ENCODE data around the gene DOK7.

DOK7 gene

DNA sequence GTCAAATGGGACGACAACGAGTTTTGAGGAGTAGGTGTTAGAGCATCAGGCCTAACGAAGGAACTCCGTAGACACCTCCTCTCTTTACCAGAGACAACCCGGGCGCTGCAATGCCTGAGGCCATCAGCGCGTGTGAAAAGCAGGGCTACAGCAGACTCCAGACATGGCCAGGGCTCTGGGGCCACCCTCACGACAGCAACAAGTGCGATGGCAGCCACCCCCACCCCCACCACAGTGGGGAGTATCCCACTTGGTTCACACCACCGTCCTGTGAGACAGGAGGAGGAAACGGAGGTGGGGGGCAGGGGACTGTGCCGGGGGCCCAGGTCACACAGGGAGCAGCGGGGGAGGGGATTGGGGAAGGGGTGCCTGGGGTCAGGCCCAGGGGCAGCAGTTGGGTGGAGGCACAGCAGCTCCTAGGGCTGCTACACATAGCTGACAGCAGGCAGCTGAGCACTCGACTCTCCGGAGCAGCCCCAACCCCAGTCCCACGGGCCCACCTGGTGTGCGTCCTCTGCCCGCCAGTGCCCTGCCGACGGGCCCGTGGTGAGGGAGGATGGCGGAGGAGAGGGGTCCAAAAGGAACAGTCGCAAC lies 60.6 kb downstream of the DOK7 start:
- in situ Hi-C loops (cut with HindIII; ENCODE audit: low pct_ligation_motif_present, low sequenced_read_pairs), result no loop called here
- Histone ChIP-seq H3K36me3 (replicated peaks) (peaks cover 28% of the 10 kb centered on the region), H3K4me3 (ENCODE audit: low read depth, low read length) (no peak overlapping the region), H3K27ac (no peak overlapping the region), H3K27me3 (replicated peaks) (no peaks in the 10 kb centered on the region)
- TF ChIP-seq, protein P1, sequence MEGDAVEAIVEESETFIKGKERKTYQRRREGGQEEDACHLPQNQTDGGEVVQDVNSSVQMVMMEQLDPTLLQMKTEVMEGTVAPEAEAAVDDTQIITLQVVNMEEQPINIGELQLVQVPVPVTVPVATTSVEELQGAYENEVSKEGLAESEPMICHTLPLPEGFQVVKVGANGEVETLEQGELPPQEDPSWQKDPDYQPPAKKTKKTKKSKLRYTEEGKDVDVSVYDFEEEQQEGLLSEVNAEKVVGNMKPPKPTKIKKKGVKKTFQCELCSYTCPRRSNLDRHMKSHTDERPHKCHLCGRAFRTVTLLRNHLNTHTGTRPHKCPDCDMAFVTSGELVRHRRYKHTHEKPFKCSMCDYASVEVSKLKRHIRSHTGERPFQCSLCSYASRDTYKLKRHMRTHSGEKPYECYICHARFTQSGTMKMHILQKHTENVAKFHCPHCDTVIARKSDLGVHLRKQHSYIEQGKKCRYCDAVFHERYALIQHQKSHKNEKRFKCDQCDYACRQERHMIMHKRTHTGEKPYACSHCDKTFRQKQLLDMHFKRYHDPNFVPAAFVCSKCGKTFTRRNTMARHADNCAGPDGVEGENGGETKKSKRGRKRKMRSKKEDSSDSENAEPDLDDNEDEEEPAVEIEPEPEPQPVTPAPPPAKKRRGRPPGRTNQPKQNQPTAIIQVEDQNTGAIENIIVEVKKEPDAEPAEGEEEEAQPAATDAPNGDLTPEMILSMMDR (IDR thresholded peaks at IDR 0.05; ENCODE audit: low read depth, low read length, missing control alignments), result no peak
- DNase-seq, result no peak

DNA sequence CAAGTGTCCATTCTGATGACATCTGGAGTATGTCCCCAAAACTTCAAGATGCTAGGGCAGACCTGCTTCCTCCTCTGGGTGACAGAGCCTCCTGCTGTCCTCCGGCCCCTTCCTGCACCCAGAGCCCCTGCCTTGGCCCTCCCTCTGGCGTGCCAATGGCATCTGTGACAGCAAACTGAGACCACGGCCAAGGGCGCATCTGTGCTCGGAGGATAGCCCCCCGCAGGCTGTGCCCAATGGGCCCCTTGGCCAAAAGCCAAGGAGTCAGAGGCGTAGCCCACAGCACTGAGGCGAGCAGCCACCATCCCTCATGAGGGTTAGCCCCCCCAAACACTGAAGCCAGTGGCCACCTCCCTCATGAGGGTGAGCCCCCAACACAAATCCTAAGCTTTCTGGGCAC lies 61.2 kb downstream of the DOK7 start:
- no peak overlapping the region for H3K4me3 ChIP-seq (ENCODE audit: low read depth, low read length)
- TF ChIP-seq, protein P1 (IDR thresholded peaks at IDR 0.05; ENCODE audit: low read depth, low read length, missing control alignments), result no peak
- H3K27ac ChIP-seq, result no peak overlapping the region
- in situ Hi-C loops (cut with HindIII; ENCODE audit: low pct_ligation_motif_present, low sequenced_read_pairs), result no loop called here
- no peak for DNase-seq
- peaks cover 26% of the 10 kb centered on the region for H3K36me3 ChIP-seq (replicated peaks)
- H3K27me3 ChIP-seq (replicated peaks), result no peaks in the 10 kb centered on the region

DNA sequence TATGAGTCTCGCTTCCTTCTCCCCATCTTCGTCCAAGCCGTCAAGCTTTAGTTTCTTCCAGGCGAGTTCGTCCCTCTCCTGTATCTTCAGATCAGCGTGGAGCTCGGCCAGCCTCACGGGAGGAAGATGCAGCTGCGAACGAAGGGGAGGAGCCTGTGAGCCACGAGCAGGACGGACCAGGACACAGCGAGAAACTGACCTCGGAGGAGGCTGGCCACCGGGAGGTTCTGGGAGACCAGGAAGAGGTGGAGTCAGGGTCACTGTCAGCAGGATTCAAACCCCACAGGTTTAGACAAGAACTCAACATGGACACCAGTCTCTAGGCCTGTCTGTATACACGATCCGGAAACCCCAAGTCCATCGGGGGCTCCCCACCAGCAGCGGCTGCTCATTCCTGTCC lies 61.8 kb downstream of the DOK7 start:
- TF ChIP-seq, protein P1 (IDR thresholded peaks at IDR 0.05; ENCODE audit: low read depth, low read length, missing control alignments), result no peak
- Histone ChIP-seq H3K27me3 (replicated peaks) (no peaks in the 10 kb centered on the region), H3K4me3 (ENCODE audit: low read depth, low read length) (no peak overlapping the region), H3K36me3 (replicated peaks) (peaks cover 20% of the 10 kb centered on the region), H3K27ac (no peak overlapping the region)
- DNase-seq, result no peak
- in situ Hi-C loops (cut with HindIII; ENCODE audit: low pct_ligation_motif_present, low sequenced_read_pairs), result no loop called here

DNA sequence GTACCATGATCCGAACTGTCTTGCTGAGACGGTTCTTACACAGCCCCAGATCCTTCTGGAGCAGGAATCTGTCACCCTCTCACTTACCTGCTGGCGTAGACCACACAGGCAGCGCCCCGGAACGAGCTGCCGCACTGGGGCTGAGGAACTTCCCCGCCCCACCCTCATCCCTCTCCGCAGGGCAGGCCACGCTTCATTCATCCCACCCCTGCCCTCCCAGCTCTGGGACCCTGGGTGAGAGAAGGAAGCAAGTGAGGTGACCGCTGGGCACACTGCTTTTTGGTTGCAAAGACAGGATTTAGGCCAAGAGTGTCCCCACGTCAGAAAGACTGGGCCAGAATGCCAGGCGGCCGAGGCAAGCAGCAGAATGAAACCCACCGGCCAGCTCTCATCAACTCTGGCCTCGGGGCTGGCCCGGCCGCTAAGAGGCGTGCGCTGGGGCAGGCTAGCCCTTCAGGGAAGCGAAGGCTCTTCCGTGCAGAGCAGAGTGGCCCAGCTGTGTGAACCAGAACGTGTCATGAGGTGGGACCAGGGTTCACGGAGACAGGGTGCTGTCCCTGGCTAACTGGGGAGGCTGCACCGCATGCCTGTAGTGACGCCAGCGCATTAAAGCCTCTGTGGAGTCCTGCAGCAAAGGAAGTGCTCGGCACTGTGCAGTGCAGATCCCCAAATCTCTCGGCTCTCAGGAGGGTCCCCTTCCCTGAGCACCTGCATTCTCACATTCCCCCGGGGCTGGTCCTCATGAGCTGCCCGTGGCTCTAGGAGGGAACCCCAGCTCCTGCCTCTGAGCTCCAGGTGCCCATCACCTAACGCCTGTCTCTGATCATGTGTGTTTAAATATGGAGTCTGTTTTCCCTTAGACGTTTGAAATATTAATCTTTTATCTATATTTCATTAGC lies 62.7 kb downstream of the DOK7 start:
- peaks cover 17% of the 10 kb centered on the region for H3K36me3 ChIP-seq (replicated peaks)
- in situ Hi-C loops (cut with HindIII; ENCODE audit: low pct_ligation_motif_present, low sequenced_read_pairs), result no loop called here
- DNase-seq, result no peak
- no peak overlapping the region for H3K27ac ChIP-seq
- H3K4me3 ChIP-seq (ENCODE audit: low read depth, low read length), result no peak overlapping the region
- no peaks in the 10 kb centered on the region for H3K27me3 ChIP-seq (replicated peaks)
- TF ChIP-seq, protein P1 (IDR thresholded peaks at IDR 0.05; ENCODE audit: low read depth, low read length, missing control alignments), result no peak

DNA sequence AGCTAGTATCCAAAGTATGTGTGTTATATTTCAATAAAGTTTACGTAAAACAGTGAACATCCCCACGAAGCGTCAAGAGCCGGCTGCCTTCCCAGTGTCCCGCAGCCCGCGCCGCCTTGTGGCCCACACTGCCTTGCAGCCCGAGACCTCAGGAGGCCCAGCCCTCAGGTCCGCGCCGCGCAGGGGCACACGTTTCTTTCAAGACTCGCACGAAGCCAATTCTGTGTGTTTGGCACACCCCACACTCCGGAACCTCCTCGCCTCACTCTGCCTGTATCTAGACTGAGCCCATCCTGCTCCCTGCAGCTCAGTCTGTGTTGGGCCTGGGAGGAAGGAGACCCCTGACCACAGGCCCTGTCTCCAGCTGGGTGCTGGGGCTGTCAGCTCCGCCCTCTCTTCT lies 63.4 kb downstream of the DOK7 start:
- DNase-seq, result no peak
- no peak overlapping the region for H3K4me3 ChIP-seq (ENCODE audit: low read depth, low read length)
- peaks cover 14% of the 10 kb centered on the region for H3K36me3 ChIP-seq (replicated peaks)
- in situ Hi-C loops (cut with HindIII; ENCODE audit: low pct_ligation_motif_present, low sequenced_read_pairs), result no loop called here
- no peaks in the 10 kb centered on the region for H3K27me3 ChIP-seq (replicated peaks)
- no peak overlapping the region for H3K27ac ChIP-seq
- TF ChIP-seq, protein P1 (IDR thresholded peaks at IDR 0.05; ENCODE audit: low read depth, low read length, missing control alignments), result no peak

Measured in brain microvascular endothelial cell (primary cell).